OCI-LY7 (cell line): ENCODE data around the gene LRRC63. TPM values are rescaled to one million over a fixed set of nuclear protein-coding genes. Genes with fewer than 3 reads are reported as not detected.

Source experiments
- BruUV-seq: library from RNA; stranded (reverse); fragments of 400-500 nt; replicated peaks from 2 replicates; lab custom pipeline; 2021; lab: Mats Ljungman, UMichigan
- CTCF ChIA-PET: fragments of 300-600 bp; sonication (Branson Sonifier 250); formaldehyde crosslinking; loops from one replicate; lab custom pipeline; 2022; ENCODE audit warnings: antibody characterized with exemption; ENCODE audit not compliant: unreplicated experiment; lab: Charles Lee
- POLR2A ChIA-PET: fragments of 300-600 bp; sonication (Branson Sonifier 250); formaldehyde crosslinking; loops from one replicate; lab custom pipeline; 2022; ENCODE audit warnings: antibody characterized with exemption; lab: Charles Lee
- DNase-seq: peaks from one replicate; pipeline ENCODE4 v3.0.0-alpha.2; 2015; ENCODE audit warnings: low spot score
- H2AFZ ChIP-seq: fragments of 200-600 bp; sonication (generic), shearing (Covaris generic); 2 replicates; pipeline ENCODE4 v1.6.1; 2014; ENCODE audit warnings: mild to moderate bottlenecking, antibody characterized with exemption, low read length, moderate library complexity
- H3K27ac ChIP-seq: fragments of 200-600 bp; sonication (generic); 2 replicates; pipeline ENCODE4 v1.5.1; 2014; ENCODE audit warnings: mixed run types, low read depth, mild to moderate bottlenecking, moderate library complexity, low read length, inconsistent platforms; ENCODE audit not compliant: poor library complexity, severe bottlenecking
- H3K36me3 ChIP-seq: fragments of 200-600 bp; sonication (generic); 2 replicates; pipeline ENCODE4 v1.6.1; 2014; ENCODE audit warnings: mild to moderate bottlenecking, antibody characterized with exemption, low read length, moderate library complexity, mixed read lengths; ENCODE audit not compliant: insufficient read depth
- H3K4me1 ChIP-seq: fragments of 200-600 bp; sonication (generic); 2 replicates; pipeline ENCODE4 v1.5.1; 2014; ENCODE audit warnings: mild to moderate bottlenecking, low read length; ENCODE audit not compliant: insufficient read depth, poor library complexity, severe bottlenecking
- H3K4me2 ChIP-seq: fragments of 200-600 bp; sonication (generic); 2 replicates; pipeline ENCODE4 v1.6.1; 2014; ENCODE audit warnings: mild to moderate bottlenecking, low read length
- H3K4me3 ChIP-seq: fragments of 200-600 bp; sonication (generic); 2 replicates; pipeline ENCODE4 v1.5.1; 2014; ENCODE audit warnings: mild to moderate bottlenecking, low read depth, low read length; ENCODE audit not compliant: poor library complexity, severe bottlenecking
- H3K79me2 ChIP-seq: fragments of 200-600 bp; sonication (generic); 2 replicates; pipeline ENCODE4 v1.6.1; 2016; ENCODE audit warnings: low read depth, mild to moderate bottlenecking, low read length, moderate library complexity, mixed read lengths; ENCODE audit not compliant: insufficient read depth
- H3K9me2 ChIP-seq: fragments of 200-600 bp; sonication (generic); 2 replicates; pipeline ENCODE4 v1.6.1; 2016; ENCODE audit warnings: mild to moderate bottlenecking, low read length, mixed read lengths; ENCODE audit not compliant: insufficient read depth
- H3K9me3 ChIP-seq: fragments of 200-600 bp; sonication (generic); 2 replicates; pipeline ENCODE4 v1.6.1; 2014; ENCODE audit warnings: mild to moderate bottlenecking, mixed run types, low read length, mixed read lengths
- H4K20me1 ChIP-seq: fragments of 200-600 bp; sonication (generic); 2 replicates; pipeline ENCODE4 v1.6.1; 2014; ENCODE audit warnings: mild to moderate bottlenecking, antibody characterized with exemption, low read length, moderate library complexity, mixed read lengths; ENCODE audit not compliant: insufficient read depth
- CTCF ChIP-seq: fragments of 200-600 bp; sonication (generic); conservative IDR thresholded peaks from 2 replicates; pipeline ENCODE4 v1.5.1; 2014; ENCODE audit warnings: mild to moderate bottlenecking, antibody characterized with exemption, low read length, moderate library complexity, mixed read lengths
- EZH2phosphoT487 ChIP-seq: fragments of 200-600 bp; sonication (generic); IDR thresholded peaks from 2 replicates; pipeline ENCODE4 v1.6.1; 2018; ENCODE audit warnings: low read depth, borderline replicate concordance, mild to moderate bottlenecking, mixed run types, antibody characterized with exemption, low read length, moderate library complexity, mixed read lengths
- intact Hi-C: fragments of 100-400 bp; cut with micrococcal nuclease; formaldehyde crosslinking; loops from one replicate; pipeline ENCODE4 v1.10.0; 2022; ENCODE audit not compliant: unreplicated experiment
- total RNA-seq, 2 experiments: library from RNA; depleted of rRNA in 1 of 2; stranded (reverse); fragments of >200 nt in 1 of 2; shearing (Covaris generic) in 1 of 2; gene quantifications; 2 replicates each; pipeline ENCODE4 v1.2.3, GENCODE V29; 2014 to 2022

Gene LRRC63
- total RNA-seq, 2 experiments from 2014 or later = not detected

DNA sequence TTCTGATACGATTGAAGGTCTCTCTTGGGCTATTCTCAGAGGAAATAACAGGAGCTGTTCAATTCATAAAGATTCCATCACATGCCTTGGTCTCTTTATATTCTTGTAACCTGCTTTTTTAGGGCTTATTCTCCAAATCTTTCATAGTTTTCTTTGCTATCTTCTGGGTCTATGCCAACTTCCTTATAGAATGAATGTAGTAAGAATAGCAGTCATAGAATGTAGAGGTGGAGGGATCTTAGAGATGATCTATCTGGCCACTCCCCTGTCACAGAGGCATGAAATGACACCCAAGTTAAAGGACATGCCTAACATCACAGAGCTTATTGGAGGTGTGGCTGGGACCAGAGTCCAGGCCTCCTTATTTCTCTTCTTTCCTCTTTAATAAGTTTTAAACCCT, 42.9 kb upstream of the LRRC63 start:
- CTCF ChIA-PET = no interaction called here
- peak overlapping the region; percentile 89 for H3K4me2 ChIP-seq
- TF ChIP-seq CTCF (no peak), EZH2phosphoT487 (no peak)
- peaks cover 85% of the 10 kb centered on the region for H3K36me3 ChIP-seq
- H3K4me1 ChIP-seq = peaks cover 95% of the 10 kb centered on the region
- H3K9me2 ChIP-seq = no peaks in the 10 kb centered on the region
- peaks cover 100% of the 10 kb centered on the region for H3K79me2 ChIP-seq
- intact Hi-C loops = no loop called here
- H3K27ac ChIP-seq = peak overlapping the region; percentile 23
- POLR2A ChIA-PET = interaction anchor here (1.0 to 4.5 kb wide), 4 partner anchors 7 to 15 kb away, joined by 4 to 30 read pairs (median 12); no protein-coding TSS in a partner anchor
- peaks cover 9% of the 10 kb centered on the region; the same call in 1 of the 2 replicates for H3K9me3 ChIP-seq
- no peak for DNase-seq
- no peak overlapping the region for H2AFZ ChIP-seq
- BruUV-seq = no TSS peak
- H4K20me1 ChIP-seq = peaks cover 87% of the 10 kb centered on the region
- peak overlapping the region; percentile 38 for H3K4me3 ChIP-seq

GRCh38 chr13:46169758-46170157, 42.0 kb upstream of the LRRC63 start:
- Histone ChIP-seq H4K20me1 (peaks cover 91% of the 10 kb centered on the region), H3K79me2 (peaks cover 100% of the 10 kb centered on the region), H3K9me2 (no peaks in the 10 kb centered on the region), H2AFZ (no peak overlapping the region), H3K36me3 (peaks cover 85% of the 10 kb centered on the region), H3K27ac (peak overlapping the region; percentile 92), H3K4me1 (peaks cover 100% of the 10 kb centered on the region), H3K4me2 (peak overlapping the region; percentile 89), H3K9me3 (peaks cover under 1% of the 10 kb centered on the region; the same call in 1 of the 2 replicates), H3K4me3 (peak overlapping the region; percentile 50)
- CTCF ChIA-PET = interaction anchor here (0.8 kb wide), 1 partner anchor 44 kb away, joined by 3 read pairs; no protein-coding TSS in a partner anchor
- no TSS peak for BruUV-seq
- DNase-seq = no peak
- POLR2A ChIA-PET = interaction anchor here (1.7 to 4.5 kb wide), 2 partner anchors 8 to 11 kb away, joined by 6 to 37 read pairs; partner anchors contain the start of gene LCP1
- TF ChIP-seq CTCF = no peak
- no peak for TF ChIP-seq EZH2phosphoT487
- intact Hi-C loops = no loop called here

- peak overlapping the region; percentile 89 for H3K4me2 ChIP-seq
- H3K4me3 ChIP-seq = peak overlapping the region; percentile 50
- POLR2A ChIA-PET = interaction anchor here (1.0 to 4.5 kb wide), 5 partner anchors 9 to 30 kb away, joined by 3 to 37 read pairs (median 6); partner anchors contain the start of gene LCP1
- H3K9me3 ChIP-seq = no peaks in the 10 kb centered on the region
- H3K36me3 ChIP-seq = peaks cover 86% of the 10 kb centered on the region
- no peak for DNase-seq
- intact Hi-C loops = no loop called here
- CTCF ChIA-PET = interaction anchor here (0.8 kb wide), 1 partner anchor 44 kb away, joined by 3 read pairs; no protein-coding TSS in a partner anchor
- H4K20me1 ChIP-seq = peaks cover 93% of the 10 kb centered on the region
- peaks cover 100% of the 10 kb centered on the region for H3K79me2 ChIP-seq
- TF ChIP-seq EZH2phosphoT487 = no peak
- no peak for TF ChIP-seq CTCF
- peak overlapping the region; percentile 92 for H3K27ac ChIP-seq
- H2AFZ ChIP-seq = no peak overlapping the region
- peaks cover 100% of the 10 kb centered on the region for H3K4me1 ChIP-seq
- BruUV-seq = no TSS peak
- no peaks in the 10 kb centered on the region for H3K9me2 ChIP-seq
Measured at GRCh38 chr13:46170268-46170667, 41.5 kb upstream of the LRRC63 start.
